GM12801 (cell line): Measurements from ENCODE around the gene ADORA1.

Source experiments
- CTCF ChIP-seq: IDR thresholded peaks from one replicate; pipeline ENCODE4 v1.5.1; 2011; ENCODE audit warnings: control low read depth; ENCODE audit not compliant: insufficient read length; ENCODE audit errors: extremely low read depth

ADORA1 gene

GRCh38 chr1:203083463-203083921 is 44.0 kb upstream of the ADORA1 start:
- TF ChIP-seq CTCF: no peak

GRCh38 chr1:203084588-203085527 is 42.7 kb upstream of the ADORA1 start:
- no peak for TF ChIP-seq CTCF

- no peak for TF ChIP-seq CTCF
Observed at GRCh38 chr1:203085528-203086406, 41.8 kb upstream of the ADORA1 start, which contains the start of gene MYOG. Gene MYOG (minus strand): TSS chr1:203086012. CDS start chr1:203085961, 51 bp downstream.

- TF ChIP-seq CTCF: no peak
Observed at GRCh38 chr1:203086992-203087763, 40.3 kb upstream of the ADORA1 start.

GRCh38 chr1:203088441-203088840 is 39.1 kb upstream of the ADORA1 start:
- TF ChIP-seq CTCF: no peak

GRCh38 chr1:203089001-203089650 is 38.4 kb upstream of the ADORA1 start:
- no peak for TF ChIP-seq CTCF
